Skin of body (tissue), 2 donors: ENCODE measurements around the gene KRT33A. TPM values are rescaled to one million over a fixed set of nuclear protein-coding genes. Genes with fewer than 3 reads are reported as not detected.

Source experiments
- DNase-seq: peaks from one replicate; lab custom pipeline; 2025; lab: John Stamatoyannopoulos, UW
- total RNA-seq: library from RNA; depleted of rRNA; stranded (reverse); fragments of >200 nt; gene quantifications from one replicate; pipeline ENCODE4 v1.2.3, GENCODE V29; 2014

KRT33A gene
- total RNA-seq, 1 donor from 2014 or later: 22.0 TPM

GRCh38 chr17:41302981-41303380 lies 47.6 kb downstream of the KRT33A start:
- no peak for DNase-seq

DNA sequence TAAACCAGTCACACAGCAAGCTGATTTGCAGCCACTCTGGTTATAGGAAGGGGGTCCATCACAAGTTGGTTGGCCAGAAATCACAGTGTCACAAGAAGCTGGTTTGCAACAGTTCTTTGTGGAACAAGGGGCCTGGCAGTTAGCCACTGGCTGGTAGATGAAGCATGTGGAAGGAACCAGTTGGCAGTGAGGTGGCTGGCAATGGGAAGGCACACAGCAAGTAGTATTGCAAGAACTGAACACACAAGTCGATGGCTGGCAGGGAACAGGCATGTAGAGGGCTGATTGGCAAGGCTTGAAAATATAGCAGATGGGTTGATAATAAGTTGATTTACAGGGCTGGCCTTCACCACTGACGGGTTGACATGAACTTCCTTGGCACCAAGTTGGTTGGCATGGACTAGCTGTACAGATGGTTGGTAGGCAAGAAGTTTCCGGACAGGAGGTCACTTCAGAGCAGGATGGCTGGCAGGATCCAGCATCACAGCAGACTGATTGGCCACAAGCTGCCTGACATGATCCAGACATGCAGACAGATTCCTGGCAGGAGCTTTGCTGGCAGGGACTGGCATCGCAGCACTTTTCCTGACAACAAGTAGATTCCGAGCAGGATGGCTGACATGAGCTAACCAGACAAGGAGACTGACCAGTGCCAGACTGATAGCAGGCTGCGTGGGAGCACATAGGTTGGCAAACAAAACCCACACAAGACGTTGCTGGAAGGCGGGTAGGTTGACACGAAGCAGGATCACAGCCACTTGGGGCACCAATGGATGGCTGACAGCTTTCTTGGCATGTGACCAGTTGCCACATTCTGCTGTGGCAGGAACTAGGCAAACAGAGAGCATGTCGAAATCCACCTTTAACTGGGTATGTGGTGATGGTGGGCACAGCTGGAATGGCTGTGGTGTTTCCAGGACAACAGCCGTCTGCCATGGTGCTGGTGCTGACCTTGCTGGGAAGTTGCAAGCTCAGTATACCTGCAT lies 48.4 kb downstream of the KRT33A start, which contains the start of gene KRTAP29-1:
Gene KRTAP29-1, minus strand, starts transcription at position 936 of the 986 bp plus-strand sequence. Its CDS starts 0 bp downstream, at position 936.
- DNase-seq: no peak

DNA sequence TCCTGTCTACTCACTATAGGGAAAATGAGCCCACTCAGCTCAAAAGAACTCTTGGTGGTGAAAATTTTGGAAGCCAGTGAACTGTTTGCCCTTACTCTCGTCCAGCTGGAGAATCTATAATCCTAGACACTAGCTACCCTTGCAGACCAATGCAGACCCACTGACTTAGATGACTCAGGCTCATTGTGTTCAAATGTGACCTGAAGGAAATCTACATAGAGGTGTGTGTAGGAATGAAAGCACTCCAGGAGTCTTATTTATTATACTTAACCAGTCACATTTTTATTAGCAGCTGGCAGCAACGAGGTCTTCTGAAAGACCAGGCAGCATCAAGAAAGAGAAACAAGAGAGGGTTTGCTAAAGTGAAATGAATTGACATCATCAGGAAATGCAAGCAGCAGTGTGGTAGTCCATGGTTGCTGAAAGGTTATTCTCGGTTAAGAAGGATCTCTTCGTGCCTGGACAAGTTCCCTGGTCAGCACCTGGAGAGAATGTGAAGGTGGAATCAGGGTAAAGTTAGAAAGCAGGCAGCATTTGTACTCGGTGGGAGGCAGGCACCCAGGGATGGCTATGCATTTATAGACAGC lies 49.3 kb downstream of the KRT33A start:
- no peak for DNase-seq

GRCh38 chr17:41298458-41299135 lies 52.0 kb downstream of the KRT33A start:
- DNase-seq: no peak

GRCh38 chr17:41296846-41297245 lies 53.8 kb downstream of the KRT33A start:
- DNase-seq: no peak

Other genes starting within 250 kb of the KRT33A start
- not detected for gene KRTAP4-16, start 248.6 kb downstream of the KRT33A start, total RNA-seq
- 5.2 TPM for gene KRTAP4-9, start 245.4 kb downstream of the KRT33A start, total RNA-seq
- gene KRTAP4-11, start 232.5 kb downstream of the KRT33A start, total RNA-seq: 0.79 TPM
- gene KRTAP4-12, start 226.6 kb downstream of the KRT33A start, total RNA-seq: 0.89 TPM
- 4.0 TPM for gene KRTAP4-6, start 210.3 kb downstream of the KRT33A start, total RNA-seq
- 1.3 TPM for gene KRTAP4-5, start 201.0 kb downstream of the KRT33A start, total RNA-seq
- gene KRTAP4-4, start 190.1 kb downstream of the KRT33A start, total RNA-seq: 2.2 TPM
- 2.0 TPM for gene KRTAP4-3, start 182.6 kb downstream of the KRT33A start, total RNA-seq
- 1.1 TPM for gene KRTAP4-2, start 172.6 kb downstream of the KRT33A start, total RNA-seq
- 3.6 TPM for gene KRTAP4-1, start 165.9 kb downstream of the KRT33A start, total RNA-seq
- not detected for gene KRTAP9-1, start 160.9 kb downstream of the KRT33A start, total RNA-seq
- 6.3 TPM for gene KRTAP9-2, start 124.2 kb downstream of the KRT33A start, total RNA-seq
- 7.3 TPM for gene KRTAP9-3, start 118.4 kb downstream of the KRT33A start, total RNA-seq
- gene KRTAP9-8, start 112.8 kb downstream of the KRT33A start, total RNA-seq: 8.5 TPM
- gene KRTAP9-4, start 101.1 kb downstream of the KRT33A start, total RNA-seq: 6.5 TPM
- gene KRTAP9-9, start 95.4 kb downstream of the KRT33A start, total RNA-seq: 2.6 TPM
- gene KRTAP9-6, start 85.5 kb downstream of the KRT33A start, total RNA-seq: not detected
- gene KRTAP9-7, start 75.1 kb downstream of the KRT33A start, total RNA-seq: not detected
- 0.39 TPM for gene KRTAP29-1, start 48.0 kb downstream of the KRT33A start, total RNA-seq
- gene KRTAP16-1, start 41.5 kb downstream of the KRT33A start, total RNA-seq: 4.5 TPM
- 7.9 TPM for gene KRTAP17-1, start 35.1 kb downstream of the KRT33A start, total RNA-seq
- 7.7 TPM for gene KRT33B, start 19.0 kb upstream of the KRT33A start, total RNA-seq
- gene KRT34, start 31.5 kb upstream of the KRT33A start, total RNA-seq: 19.5 TPM
- gene KRT31, start 46.8 kb upstream of the KRT33A start, total RNA-seq: 52.1 TPM
- gene KRT37, start 73.8 kb upstream of the KRT33A start, total RNA-seq: 0.99 TPM
- 7.2 TPM for gene KRT38, start 90.2 kb upstream of the KRT33A start, total RNA-seq
- 28.0 TPM for gene KRT32, start 116.6 kb upstream of the KRT33A start, total RNA-seq
- gene KRT35, start 130.3 kb upstream of the KRT33A start, total RNA-seq: 31.5 TPM
- 1.9 TPM for gene KRT36, start 139.1 kb upstream of the KRT33A start, total RNA-seq
- gene KRT13, start 154.8 kb upstream of the KRT33A start, total RNA-seq: 2.9 TPM
- gene KRT15, start 168.1 kb upstream of the KRT33A start, total RNA-seq: 348 TPM
- gene KRT19, start 177.5 kb upstream of the KRT33A start, total RNA-seq: 75.9 TPM
- 0.79 TPM for gene KRT9, start 221.2 kb upstream of the KRT33A start, total RNA-seq
- gene KRT14, start 236.1 kb upstream of the KRT33A start, total RNA-seq: 763 TPM